GM23338 (cell line): Measurements from ENCODE around the gene KLHL13.

Experiments
- CREB1 ChIP-seq: fragments of 250-450 bp; sonication (Bioruptor Pico); IDR thresholded peaks from 2 replicates; pipeline ENCODE4 v1.5.0; 2020; ENCODE audit warnings: low read depth, mild to moderate bottlenecking, moderate library complexity
- EZH2 ChIP-seq: fragments of 200-600 bp; sonication (generic); IDR thresholded peaks from one replicate; pipeline ENCODE4 v1.8.0; 2017; ENCODE audit warnings: antibody characterized with exemption, mild to moderate bottlenecking, low read depth; ENCODE audit not compliant: unreplicated experiment
- EZH2phosphoT487 ChIP-seq: fragments of 200-600 bp; sonication (generic); IDR thresholded peaks from one replicate; pipeline ENCODE4 v1.8.1; 2018; ENCODE audit warnings: antibody characterized with exemption; ENCODE audit not compliant: unreplicated experiment
- JUNB ChIP-seq: IDR thresholded peaks from one replicate; pipeline ENCODE4 v1.6.1; 2016; ENCODE audit warnings: antibody characterized with exemption; ENCODE audit not compliant: unreplicated experiment
- NANOG ChIP-seq: IDR thresholded peaks from 2 replicates; pipeline ENCODE4 v1.6.1; 2016; ENCODE audit warnings: antibody characterized with exemption, borderline replicate concordance
- POLR2AphosphoS5 ChIP-seq: IDR thresholded peaks from 2 replicates; pipeline ENCODE4 v1.6.1; 2016; ENCODE audit warnings: antibody characterized with exemption, low read depth
- TF ChIP-seq, protein P1 (sequence below): IDR thresholded peaks from one replicate; pipeline ENCODE4 v1.6.1; 2018; ENCODE audit warnings: antibody characterized with exemption; ENCODE audit not compliant: unreplicated experiment
- TF ChIP-seq, protein P2 (sequence below), 2 experiments: fragments of 200-600 bp in 1 of 2; sonication (generic) in 1 of 2; conservative IDR thresholded peaks; 2 replicates each; pipeline versions ENCODE4 v1.5.1 to v1.6.1; 2016 to 2017; ENCODE audit warnings: antibody characterized with exemption in 2 of 2, low read depth in 2 of 2, mild to moderate bottlenecking in 2 of 2, moderate library complexity in 1 of 2

- no peak for TF ChIP-seq EZH2phosphoT487
- TF ChIP-seq, protein P1, sequence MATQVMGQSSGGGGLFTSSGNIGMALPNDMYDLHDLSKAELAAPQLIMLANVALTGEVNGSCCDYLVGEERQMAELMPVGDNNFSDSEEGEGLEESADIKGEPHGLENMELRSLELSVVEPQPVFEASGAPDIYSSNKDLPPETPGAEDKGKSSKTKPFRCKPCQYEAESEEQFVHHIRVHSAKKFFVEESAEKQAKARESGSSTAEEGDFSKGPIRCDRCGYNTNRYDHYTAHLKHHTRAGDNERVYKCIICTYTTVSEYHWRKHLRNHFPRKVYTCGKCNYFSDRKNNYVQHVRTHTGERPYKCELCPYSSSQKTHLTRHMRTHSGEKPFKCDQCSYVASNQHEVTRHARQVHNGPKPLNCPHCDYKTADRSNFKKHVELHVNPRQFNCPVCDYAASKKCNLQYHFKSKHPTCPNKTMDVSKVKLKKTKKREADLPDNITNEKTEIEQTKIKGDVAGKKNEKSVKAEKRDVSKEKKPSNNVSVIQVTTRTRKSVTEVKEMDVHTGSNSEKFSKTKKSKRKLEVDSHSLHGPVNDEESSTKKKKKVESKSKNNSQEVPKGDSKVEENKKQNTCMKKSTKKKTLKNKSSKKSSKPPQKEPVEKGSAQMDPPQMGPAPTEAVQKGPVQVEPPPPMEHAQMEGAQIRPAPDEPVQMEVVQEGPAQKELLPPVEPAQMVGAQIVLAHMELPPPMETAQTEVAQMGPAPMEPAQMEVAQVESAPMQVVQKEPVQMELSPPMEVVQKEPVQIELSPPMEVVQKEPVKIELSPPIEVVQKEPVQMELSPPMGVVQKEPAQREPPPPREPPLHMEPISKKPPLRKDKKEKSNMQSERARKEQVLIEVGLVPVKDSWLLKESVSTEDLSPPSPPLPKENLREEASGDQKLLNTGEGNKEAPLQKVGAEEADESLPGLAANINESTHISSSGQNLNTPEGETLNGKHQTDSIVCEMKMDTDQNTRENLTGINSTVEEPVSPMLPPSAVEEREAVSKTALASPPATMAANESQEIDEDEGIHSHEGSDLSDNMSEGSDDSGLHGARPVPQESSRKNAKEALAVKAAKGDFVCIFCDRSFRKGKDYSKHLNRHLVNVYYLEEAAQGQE, result no peak
- TF ChIP-seq, protein P2, sequence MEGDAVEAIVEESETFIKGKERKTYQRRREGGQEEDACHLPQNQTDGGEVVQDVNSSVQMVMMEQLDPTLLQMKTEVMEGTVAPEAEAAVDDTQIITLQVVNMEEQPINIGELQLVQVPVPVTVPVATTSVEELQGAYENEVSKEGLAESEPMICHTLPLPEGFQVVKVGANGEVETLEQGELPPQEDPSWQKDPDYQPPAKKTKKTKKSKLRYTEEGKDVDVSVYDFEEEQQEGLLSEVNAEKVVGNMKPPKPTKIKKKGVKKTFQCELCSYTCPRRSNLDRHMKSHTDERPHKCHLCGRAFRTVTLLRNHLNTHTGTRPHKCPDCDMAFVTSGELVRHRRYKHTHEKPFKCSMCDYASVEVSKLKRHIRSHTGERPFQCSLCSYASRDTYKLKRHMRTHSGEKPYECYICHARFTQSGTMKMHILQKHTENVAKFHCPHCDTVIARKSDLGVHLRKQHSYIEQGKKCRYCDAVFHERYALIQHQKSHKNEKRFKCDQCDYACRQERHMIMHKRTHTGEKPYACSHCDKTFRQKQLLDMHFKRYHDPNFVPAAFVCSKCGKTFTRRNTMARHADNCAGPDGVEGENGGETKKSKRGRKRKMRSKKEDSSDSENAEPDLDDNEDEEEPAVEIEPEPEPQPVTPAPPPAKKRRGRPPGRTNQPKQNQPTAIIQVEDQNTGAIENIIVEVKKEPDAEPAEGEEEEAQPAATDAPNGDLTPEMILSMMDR (conservative IDR thresholded peaks at IDR 0.05; ENCODE audit: low read depth in 2 of 2), result no peak
- no peak for TF ChIP-seq NANOG
- no peak for TF ChIP-seq POLR2AphosphoS5
- no peak for TF ChIP-seq JUNB
- TF ChIP-seq EZH2, result no peak
- TF ChIP-seq CREB1 (CRISPR knock-in tag), result no peak
Observed at GRCh38 chrX:118129681-118130080, 13.1 kb upstream of the KLHL13 start.
